ENCODE measurements around the gene MRGPRG.
"Not testable (repeated sequence)": the region's sequence is repeated elsewhere in the genome, so short reads cannot be mapped to it uniquely, and the experiment has no call there.

MRGPRG gene

GRCh38 chr11:3218483-3219280, at the start of gene MRGPRG:
MRGPRG (minus strand) TSS chr11:3218813; CDS start chr11:3218813, 0 bp downstream.
- no peak for DNase-seq (ENCODE audit: low spot score)

DNA sequence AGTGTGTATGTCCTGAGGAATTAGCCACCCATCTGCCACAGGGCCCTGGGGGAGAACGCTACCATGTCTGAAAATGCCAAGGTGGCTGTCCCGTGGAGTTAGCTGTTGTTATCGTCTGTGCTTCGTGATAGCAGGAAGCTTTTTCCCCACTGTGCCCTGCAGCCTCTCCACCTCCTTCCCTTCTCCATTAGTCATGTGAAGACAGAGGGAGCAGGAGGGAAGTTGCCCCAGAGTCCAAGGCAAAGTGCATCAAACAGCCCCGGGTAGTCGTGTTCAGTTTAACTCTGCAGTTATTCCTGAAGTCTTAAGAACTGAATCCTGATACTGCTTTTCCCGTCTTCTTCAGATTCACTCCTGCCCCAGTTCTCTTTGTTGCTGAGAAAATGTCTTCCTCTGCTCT, 43.9 kb upstream of the MRGPRG start:
- not testable (repeated sequence) for DNase-seq (ENCODE audit: low spot score)

- not testable (repeated sequence) for DNase-seq (ENCODE audit: low spot score)
These were observed 43.2 kb upstream of the MRGPRG start for GRCh38 chr11:3261831-3262230.

- DNase-seq (ENCODE audit: low spot score), result not testable (repeated sequence)
These were observed 38.9 kb upstream of the MRGPRG start for GRCh38 chr11:3257509-3257908.

GRCh38 chr11:3255241-3255640, 36.6 kb upstream of the MRGPRG start:
- DNase-seq (ENCODE audit: low spot score), result not testable (repeated sequence)

GRCh38 chr11:3254773-3255172, 36.2 kb upstream of the MRGPRG start:
- not testable (repeated sequence) for DNase-seq (ENCODE audit: low spot score)

GRCh38 chr11:3245071-3245470, 26.5 kb upstream of the MRGPRG start:
- no peak for DNase-seq (ENCODE audit: low spot score)

- no peak for DNase-seq (ENCODE audit: low spot score)
These were observed 25.3 kb upstream of the MRGPRG start for GRCh38 chr11:3243880-3244279.

DNA sequence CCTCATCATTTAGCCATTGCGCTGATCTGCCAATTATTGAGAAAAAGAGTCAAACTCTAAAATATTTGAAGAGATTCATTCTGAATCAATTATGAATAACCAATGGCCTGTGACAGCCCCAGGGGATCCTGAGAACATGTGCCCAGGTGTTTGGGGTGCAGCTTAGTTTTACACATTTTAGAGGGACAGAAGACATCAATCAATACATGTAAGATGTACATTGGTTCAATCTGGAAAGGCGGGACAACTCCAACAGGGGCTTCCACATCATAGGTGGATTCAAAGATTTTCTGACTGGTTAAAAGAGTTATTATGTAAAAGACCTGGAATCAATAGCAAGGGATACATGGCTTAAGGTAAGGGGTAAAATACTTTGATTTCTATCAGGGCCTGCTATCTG, 18.5 kb upstream of the MRGPRG start:
- DNase-seq (ENCODE audit: low spot score), result no peak

DNA sequence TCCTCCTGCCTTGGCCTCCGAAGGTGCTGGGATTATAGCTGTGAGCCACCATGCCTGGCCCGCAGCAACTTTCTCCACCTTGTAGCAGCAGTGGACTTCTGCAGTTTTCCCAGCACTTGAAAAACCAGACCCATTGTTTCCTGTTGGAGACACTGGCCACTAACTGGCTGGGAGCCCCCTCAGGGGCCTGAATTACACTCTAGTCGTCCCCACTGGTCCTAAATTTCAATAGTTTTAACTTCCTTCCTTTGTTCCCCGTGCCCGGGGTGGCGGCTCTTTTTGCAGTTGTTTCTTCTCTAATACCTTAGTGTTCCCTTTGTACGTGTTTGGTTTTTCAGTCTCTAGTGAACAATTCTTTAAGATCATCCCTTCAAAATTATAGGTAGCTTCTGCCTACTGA, 16.2 kb upstream of the MRGPRG start:
- DNase-seq (ENCODE audit: low spot score), result no peak

GRCh38 chr11:3232956-3233355, 14.3 kb upstream of the MRGPRG start:
- DNase-seq (ENCODE audit: low spot score), result no peak

GRCh38 chr11:3231851-3232744, 13.5 kb upstream of the MRGPRG start, which contains the start of gene MRGPRE:
MRGPRE (minus strand) TSS chr11:3232417; CDS start chr11:3228799, 3,618 bp downstream.
- no peak for DNase-seq (ENCODE audit: low spot score)

DNA sequence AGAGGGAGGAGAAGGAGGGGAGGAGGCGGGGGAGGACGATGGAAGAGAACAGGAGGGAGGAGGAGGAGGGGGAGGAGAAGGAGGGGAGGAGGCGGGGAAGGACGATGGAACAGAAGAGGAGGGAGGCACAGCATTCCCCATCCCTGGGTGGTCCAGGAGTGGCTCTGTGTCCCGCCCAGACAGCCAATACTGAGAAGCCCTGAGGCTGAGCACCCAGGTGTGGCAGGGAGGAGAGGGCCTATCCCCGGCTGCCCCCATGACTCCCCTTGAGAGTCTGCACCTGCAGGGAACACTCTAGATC, 12.9 kb upstream of the MRGPRG start:
- DNase-seq (ENCODE audit: low spot score), result no peak

DNA sequence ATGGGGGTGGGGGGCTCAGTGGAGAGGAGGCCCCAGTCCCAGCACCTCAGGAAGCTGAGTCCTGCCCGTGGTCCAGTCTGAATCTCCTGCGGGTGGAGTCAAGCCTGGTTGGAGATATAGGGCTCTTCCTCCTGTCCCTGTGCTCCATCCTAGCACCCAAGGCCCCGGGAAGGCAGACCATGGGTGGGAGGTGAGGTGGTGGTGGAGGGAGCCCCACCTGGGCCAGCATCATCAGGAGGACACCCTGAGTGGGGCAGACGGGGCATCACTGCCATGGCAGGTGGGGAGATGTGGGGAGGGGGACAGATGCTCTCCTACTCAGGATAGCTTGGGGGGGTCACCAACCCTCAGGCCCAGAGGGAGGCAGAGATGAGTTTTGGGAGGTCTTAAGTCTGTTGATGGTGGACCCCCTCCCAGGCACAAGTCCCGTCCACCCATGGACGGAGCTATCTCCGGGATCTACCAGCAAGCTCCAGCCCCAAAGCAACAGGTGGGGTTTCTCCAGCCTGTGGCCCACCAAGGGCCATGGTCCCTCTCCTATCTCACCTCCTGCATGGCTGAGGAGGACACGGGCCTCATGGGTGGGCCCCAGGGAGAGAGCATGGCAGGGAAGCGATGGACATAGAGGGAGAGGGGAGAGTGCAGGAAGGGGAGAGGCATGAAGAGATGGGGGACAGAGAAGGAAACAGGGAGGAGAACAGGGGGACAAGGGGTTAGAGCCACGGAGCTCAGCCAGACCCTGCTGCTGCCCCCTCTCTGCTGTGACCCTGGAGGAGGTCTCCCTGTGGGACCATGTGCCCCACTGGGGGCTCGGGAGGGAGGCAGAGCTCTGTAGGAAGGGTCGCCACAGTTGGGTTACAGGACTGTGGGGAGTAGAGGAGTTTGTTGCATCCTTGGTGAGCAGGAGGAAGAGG, 12.3 kb upstream of the MRGPRG start:
- DNase-seq (ENCODE audit: low spot score), result no peak

DNA sequence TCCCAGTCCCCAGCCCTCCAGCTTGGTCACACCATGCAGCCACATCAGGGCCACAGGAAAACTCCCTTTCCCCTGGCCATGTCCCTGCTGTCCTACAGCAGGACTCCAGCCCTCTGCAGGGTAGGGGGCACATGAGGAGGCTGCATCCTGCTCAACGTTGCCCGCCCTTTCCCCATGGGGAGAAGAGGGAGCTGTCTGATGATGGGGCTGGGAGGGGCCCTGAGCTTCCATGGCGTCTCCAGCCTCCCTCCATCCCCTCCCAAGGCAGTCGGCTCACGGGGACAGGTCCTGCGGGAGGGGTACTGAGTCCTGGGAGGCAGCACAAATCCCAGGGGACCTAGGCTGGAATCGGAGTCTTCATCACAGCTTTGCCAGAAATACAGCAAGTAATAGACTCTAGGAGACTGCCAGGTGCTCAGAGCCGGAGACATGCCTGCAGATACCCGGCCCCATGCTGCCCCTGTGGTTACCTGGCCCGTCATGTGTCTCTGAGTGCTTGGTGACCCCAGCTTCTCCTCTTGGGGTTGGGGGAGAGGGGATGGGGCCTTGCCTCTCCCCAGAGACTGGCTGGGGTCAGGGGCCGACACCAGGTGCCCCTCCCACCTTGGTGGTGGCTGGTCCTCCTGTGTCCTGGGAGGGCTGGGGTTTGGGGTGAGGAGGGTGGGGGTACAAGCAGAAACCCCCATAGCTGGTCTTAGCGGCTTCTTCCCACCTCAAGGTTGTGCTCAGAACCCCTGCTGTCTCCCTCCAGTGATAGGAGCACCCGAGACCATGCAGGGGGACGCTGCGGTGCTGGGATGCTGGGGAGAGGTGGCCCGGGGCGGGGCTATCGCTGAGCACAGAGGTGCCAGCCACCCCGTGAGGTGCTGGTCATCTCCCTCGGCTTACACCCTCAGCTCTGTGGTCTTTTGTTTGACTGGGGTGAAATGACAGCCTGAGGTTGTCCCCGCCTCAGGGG, 11.3 kb upstream of the MRGPRG start:
- DNase-seq (ENCODE audit: low spot score), result no peak

GRCh38 chr11:3228445-3228829, 9.8 kb upstream of the MRGPRG start:
- no peak for DNase-seq (ENCODE audit: low spot score)

GRCh38 chr11:3227568-3228444, 9.2 kb upstream of the MRGPRG start:
- DNase-seq (ENCODE audit: low spot score), result no peak

DNA sequence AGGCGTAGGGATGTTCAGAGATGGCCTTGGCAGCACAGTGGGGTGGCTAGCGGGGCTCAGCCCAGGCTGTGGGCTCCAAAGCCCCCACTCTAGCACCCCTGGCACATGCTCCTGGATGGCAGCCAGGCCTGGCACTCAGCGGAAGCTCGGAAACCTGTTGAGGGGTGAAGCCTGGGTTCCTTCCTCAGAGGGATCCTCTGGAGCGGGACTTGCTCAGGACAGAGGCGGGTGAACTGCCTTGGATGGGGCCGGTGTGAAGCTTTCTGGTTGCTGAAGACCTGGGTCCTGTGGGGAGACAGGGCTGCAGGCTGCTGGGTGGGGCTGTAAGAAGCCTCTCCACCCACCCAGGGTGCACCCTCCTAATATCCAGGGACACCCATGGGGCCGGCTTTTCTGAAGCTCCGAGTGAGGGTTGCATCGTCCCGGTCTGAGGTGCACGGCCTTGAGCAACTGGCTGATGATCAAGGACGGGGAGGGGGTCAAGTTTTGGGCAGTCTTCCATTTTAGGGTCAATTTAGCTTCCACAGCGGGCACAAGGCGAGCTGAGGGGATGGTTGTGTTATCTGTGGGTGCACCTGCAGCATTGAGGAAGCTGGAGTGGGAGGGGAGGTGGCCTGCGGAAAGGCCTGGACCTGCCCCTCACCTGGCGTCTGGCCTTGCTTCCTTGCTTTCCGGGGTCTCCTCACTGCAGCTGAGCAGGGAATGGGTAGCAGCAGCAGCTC, 8.4 kb upstream of the MRGPRG start:
- no peak for DNase-seq (ENCODE audit: low spot score)

All from COLO829 (cell line).